Neural cell (in vitro differentiated cells): Measurements from ENCODE around the gene RNF181. TPM values are rescaled to one million over a fixed set of nuclear protein-coding genes. Genes with fewer than 3 reads are reported as not detected.

Source experiments
- H2AFZ ChIP-seq: fragments of 200-600, 300-800 bp; sonication (generic), shearing (Covaris generic); 2 replicates; pipeline ENCODE4 v1.6.0; 2014; ENCODE audit warnings: low read depth, mild to moderate bottlenecking, antibody characterized with exemption, low read length, moderate library complexity
- H3F3A ChIP-seq: fragments of 200-600 bp; shearing (Covaris generic); 2 replicates; pipeline ENCODE4 v1.6.1; 2016; ENCODE audit warnings: mild to moderate bottlenecking, moderate library complexity, mixed read lengths, antibody characterized with exemption, low read length; ENCODE audit not compliant: insufficient read depth, poor library complexity, severe bottlenecking
- H3K27ac ChIP-seq: fragments of 200-600, 300-800 bp; sonication (generic), shearing (Covaris generic); 2 replicates; pipeline ENCODE4 v1.5.1; 2014; ENCODE audit warnings: mild to moderate bottlenecking, low read length, moderate library complexity
- H3K27me3 ChIP-seq: fragments of 300-800, 200-600 bp; sonication (generic), shearing (Covaris generic); 2 replicates; pipeline ENCODE4 v1.6.0; 2014; ENCODE audit warnings: mild to moderate bottlenecking, low read depth, low read length, moderate library complexity; ENCODE audit not compliant: insufficient read depth
- H3K36me3 ChIP-seq: fragments of 300-800, 200-600 bp; sonication (generic), shearing (Covaris generic); 2 replicates; pipeline ENCODE4 v1.5.1; 2014; ENCODE audit warnings: mild to moderate bottlenecking, antibody characterized with exemption, low read length, moderate library complexity; ENCODE audit not compliant: insufficient read depth
- H3K4me2 ChIP-seq: fragments of 300-800, 200-600 bp; sonication (generic), shearing (Covaris generic); 2 replicates; pipeline ENCODE4 v1.6.0; 2014; ENCODE audit warnings: mild to moderate bottlenecking, low read length
- H3K4me3 ChIP-seq: fragments of 300-800, 200-600 bp; sonication (generic), shearing (Covaris generic); 2 replicates; pipeline ENCODE4 v1.5.1; 2014; ENCODE audit warnings: mild to moderate bottlenecking, low read length, moderate library complexity
- H3K79me2 ChIP-seq: fragments of 200-600 bp; shearing (Covaris generic); replicated peaks from 2 replicates; pipeline ENCODE4 v1.6.0; 2014; ENCODE audit warnings: mild to moderate bottlenecking, low read length, moderate library complexity; ENCODE audit not compliant: insufficient read depth
- H3K9ac ChIP-seq: fragments of 300-800, 200-600 bp; sonication (generic), shearing (Covaris generic); 2 replicates; pipeline ENCODE4 v1.6.1; 2016; ENCODE audit warnings: mild to moderate bottlenecking, low read length, mixed read lengths
- H3K9me2 ChIP-seq: fragments of 200-600 bp; shearing (Covaris generic); 2 replicates; pipeline ENCODE4 v1.6.1; 2016; ENCODE audit warnings: mild to moderate bottlenecking, low read length, mixed read lengths; ENCODE audit not compliant: insufficient read depth
- H3K9me3 ChIP-seq: fragments of 200-600, 300-800 bp; sonication (generic), shearing (Covaris generic); 2 replicates; pipeline ENCODE4 v1.6.1; 2016; ENCODE audit warnings: mild to moderate bottlenecking, mixed run types, low read length, moderate library complexity, mixed read lengths
- H4K20me1 ChIP-seq: fragments of 200-600 bp; shearing (Covaris generic); 2 replicates; pipeline ENCODE4 v1.6.1; 2016; ENCODE audit warnings: mild to moderate bottlenecking, mixed run types; ENCODE audit not compliant: insufficient read depth
- CTCF ChIP-seq: fragments of 450-650 bp; IDR thresholded peaks from 2 replicates; pipeline ENCODE4 v1.5.1; 2014; ENCODE audit warnings: antibody characterized with exemption, mild to moderate bottlenecking, moderate library complexity; ENCODE audit not compliant: poor library complexity, severe bottlenecking
- EP300 ChIP-seq: fragments of 450-650 bp; conservative IDR thresholded peaks from 2 replicates; pipeline ENCODE4 v1.6.1; 2014; ENCODE audit warnings: antibody characterized with exemption, mild to moderate bottlenecking, moderate library complexity; ENCODE audit not compliant: poor library complexity, severe bottlenecking
- EZH2 ChIP-seq: fragments of 200-600, 300-800 bp; shearing (Covaris generic), sonication (generic); IDR thresholded peaks from 2 replicates; pipeline ENCODE4 v1.6.1; 2014; ENCODE audit warnings: antibody characterized with exemption, low read length, borderline replicate concordance, mild to moderate bottlenecking; ENCODE audit not compliant: insufficient read depth, poor library complexity, severe bottlenecking
- MXI1 ChIP-seq: fragments of 450-650 bp; conservative IDR thresholded peaks from 2 replicates; pipeline ENCODE4 v1.6.1; 2014; ENCODE audit warnings: antibody characterized with exemption, mild to moderate bottlenecking; ENCODE audit not compliant: poor library complexity, severe bottlenecking
- RAD21 ChIP-seq: fragments of 450-650 bp; conservative IDR thresholded peaks from 2 replicates; pipeline ENCODE4 v1.6.1; 2014; ENCODE audit warnings: antibody characterized with exemption, mild to moderate bottlenecking, moderate library complexity
- REST ChIP-seq: IDR thresholded peaks from 2 replicates; pipeline ENCODE4 v1.6.1; 2012; ENCODE audit warnings: borderline replicate concordance
- TAF1 ChIP-seq: IDR thresholded peaks from 2 replicates; pipeline ENCODE4 v1.6.1; 2012; ENCODE audit warnings: low read depth
- polyA plus RNA-seq: library from polyadenylated mRNA; depleted of rRNA; stranded (reverse); fragments of >200 nt; gene quantifications from 2 replicates; pipeline ENCODE4 v1.2.3, GENCODE V29; 2014

The RNF181 gene
- polyA plus RNA-seq, 1 donor from 2014 or later: 330 TPM

- TF ChIP-seq EZH2: no peak
- no peak for TF ChIP-seq MXI1
These were observed 16.1 kb upstream of the RNF181 start (continued) for GRCh38 chr2:85579266-85579935.

GRCh38 chr2:85580206-85580605 is 15.3 kb upstream of the RNF181 start:
- H3K27me3 ChIP-seq: peaks cover 33% of the 10 kb centered on the region
- no peaks in the 10 kb centered on the region for H3K36me3 ChIP-seq
- no peaks in the 10 kb centered on the region for H3K79me2 ChIP-seq
- no peak overlapping the region for H3K9ac ChIP-seq
- H4K20me1 ChIP-seq: no peaks in the 10 kb centered on the region
- no peaks in the 10 kb centered on the region for H3K9me2 ChIP-seq
- H3K27ac ChIP-seq: no peak overlapping the region
- TF ChIP-seq EZH2: no peak
- TF ChIP-seq RAD21: no peak
- TF ChIP-seq CTCF: no peak
- TF ChIP-seq TAF1: no peak
- TF ChIP-seq MXI1: no peak
- no peak for TF ChIP-seq REST
- TF ChIP-seq EP300: no peak
- H3F3A ChIP-seq: no peaks in the 10 kb centered on the region
- H3K4me2 ChIP-seq: no peak overlapping the region
- no peak overlapping the region for H2AFZ ChIP-seq
- H3K4me3 ChIP-seq: no peak overlapping the region
- no peaks in the 10 kb centered on the region for H3K9me3 ChIP-seq

GRCh38 chr2:85582492-85582891 is 13.1 kb upstream of the RNF181 start:
- Histone ChIP-seq H3K4me2 (no peak overlapping the region), H2AFZ (no peak overlapping the region), H3K9ac (no peak overlapping the region), H3K4me3 (no peak overlapping the region), H4K20me1 (no peaks in the 10 kb centered on the region), H3K27ac (no peak overlapping the region), H3K27me3 (peaks cover 42% of the 10 kb centered on the region), H3K9me3 (no peaks in the 10 kb centered on the region), H3K36me3 (no peaks in the 10 kb centered on the region), H3K9me2 (no peaks in the 10 kb centered on the region), H3K79me2 (no peaks in the 10 kb centered on the region), H3F3A (no peaks in the 10 kb centered on the region)
- no peak for TF ChIP-seq CTCF
- TF ChIP-seq EP300: no peak
- TF ChIP-seq MXI1: no peak
